ENCODE measurements around the gene SATB2. TPM values are rescaled to one million over a fixed set of nuclear protein-coding genes. Genes with fewer than 3 reads are reported as not detected.

Gene SATB2
- total RNA-seq, 1 donor from 2014 or later, result 1.3 TPM

DNA sequence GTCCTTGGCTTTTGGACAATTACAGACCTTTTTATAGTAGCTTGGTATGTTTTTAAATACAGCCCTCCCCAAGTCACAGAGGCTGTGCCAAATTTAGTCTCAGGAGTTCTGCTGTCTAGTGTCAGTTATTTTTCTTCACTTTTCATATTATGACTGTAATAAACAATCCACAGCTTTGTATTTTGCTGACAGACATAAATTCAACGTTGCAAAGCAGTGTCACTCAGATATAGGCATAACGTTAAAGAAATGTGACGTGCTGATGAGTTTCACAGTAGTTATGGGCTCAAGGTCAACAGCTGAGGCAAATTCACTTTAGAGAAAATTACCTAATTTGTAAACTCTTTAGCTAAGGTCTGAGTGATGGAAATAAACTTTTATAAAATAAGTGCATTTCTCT, 151.6 kb downstream of the SATB2 start:
- intact Hi-C loops (cut with micrococcal nuclease), result no loop called here
- ATAC-seq (no peak), DNase-seq (no peak)

DNA sequence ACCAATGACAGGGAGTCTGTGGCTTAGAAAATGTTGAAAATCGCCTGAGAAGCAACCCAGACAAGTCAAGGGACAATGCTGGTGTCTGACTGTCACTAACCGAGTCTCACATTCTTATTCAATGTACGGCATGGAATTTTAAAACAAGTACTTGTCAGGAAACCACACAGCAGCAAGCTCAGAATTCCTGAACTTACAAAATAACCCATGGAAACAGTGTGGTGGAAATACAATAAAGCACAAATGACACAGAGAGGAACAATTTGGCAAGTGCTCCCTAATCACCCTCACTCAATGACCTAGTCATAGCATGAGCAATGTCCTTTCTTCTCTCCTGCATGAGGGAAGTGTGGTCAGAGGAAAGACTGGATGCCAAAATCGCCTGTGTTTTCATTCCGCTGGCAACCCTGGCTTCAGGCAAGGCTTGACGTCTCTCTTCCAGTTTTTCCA, 154.0 kb downstream of the SATB2 start:
- DNase-seq (no peak), ATAC-seq (no peak)
- intact Hi-C loops (cut with micrococcal nuclease), result no loop called here

DNA sequence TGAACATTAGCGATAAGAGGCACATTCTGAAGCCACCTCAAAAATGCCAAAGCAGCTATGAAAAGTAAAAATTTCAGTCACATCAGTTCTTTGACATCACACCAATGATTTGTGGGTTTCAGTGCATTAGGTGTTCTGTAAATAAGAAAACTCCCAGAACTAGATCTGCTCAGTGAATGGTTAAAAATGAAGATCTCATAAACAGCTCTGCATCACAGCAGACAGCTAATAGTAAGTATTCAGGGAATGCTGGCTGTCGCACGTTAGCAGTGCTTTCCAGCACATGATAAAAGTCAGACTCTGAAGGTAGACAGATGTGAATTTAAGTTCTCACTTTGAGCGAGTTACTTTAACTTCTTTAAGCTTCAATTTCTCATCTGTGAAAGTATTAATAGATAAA, 154.9 kb downstream of the SATB2 start:
- intact Hi-C loops (cut with micrococcal nuclease), result no loop called here
- no peak for DNase-seq
- no peak for ATAC-seq

DNA sequence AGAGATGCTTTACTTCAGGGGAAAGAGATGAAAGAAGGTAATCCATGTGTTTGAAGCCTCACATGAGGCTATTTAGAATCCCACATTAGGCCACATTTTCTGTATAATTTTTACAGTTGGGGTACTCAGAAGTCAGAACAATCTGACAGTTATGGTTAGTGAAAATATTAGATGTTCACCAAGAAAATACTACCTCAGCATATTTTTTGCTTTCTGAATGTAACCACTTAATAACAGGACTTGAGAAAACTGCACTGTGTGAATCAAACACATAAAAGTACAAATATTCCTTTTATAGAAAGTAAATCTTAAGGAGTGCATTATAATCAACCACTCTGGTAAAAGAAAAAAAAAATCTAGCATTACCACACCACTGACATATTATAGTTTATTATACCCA, 169.3 kb downstream of the SATB2 start:
- intact Hi-C loops (cut with micrococcal nuclease), result no loop called here
- DNase-seq (no peak), ATAC-seq (no peak)

DNA sequence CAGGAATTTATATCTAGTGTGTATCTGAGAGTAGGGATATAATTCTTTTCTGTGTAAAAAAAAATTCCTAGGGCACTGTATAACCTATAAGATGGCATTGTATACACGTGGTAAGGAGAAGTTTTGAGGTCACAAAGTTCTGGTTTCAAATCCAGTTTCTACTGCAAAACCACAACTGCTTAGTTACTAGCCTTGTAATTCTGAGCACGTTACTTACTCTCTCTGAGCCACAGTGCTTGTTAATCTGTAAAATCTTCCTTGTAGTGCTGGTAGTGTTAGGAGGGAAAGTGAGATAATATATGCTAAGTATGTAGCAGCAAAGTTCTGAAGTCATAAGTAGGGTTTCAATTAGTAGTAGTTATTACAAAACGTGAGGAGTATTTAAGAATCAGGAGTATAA, 175.4 kb downstream of the SATB2 start:
- ATAC-seq (no peak), DNase-seq (no peak)
- intact Hi-C loops (cut with micrococcal nuclease), result no loop called here

DNA sequence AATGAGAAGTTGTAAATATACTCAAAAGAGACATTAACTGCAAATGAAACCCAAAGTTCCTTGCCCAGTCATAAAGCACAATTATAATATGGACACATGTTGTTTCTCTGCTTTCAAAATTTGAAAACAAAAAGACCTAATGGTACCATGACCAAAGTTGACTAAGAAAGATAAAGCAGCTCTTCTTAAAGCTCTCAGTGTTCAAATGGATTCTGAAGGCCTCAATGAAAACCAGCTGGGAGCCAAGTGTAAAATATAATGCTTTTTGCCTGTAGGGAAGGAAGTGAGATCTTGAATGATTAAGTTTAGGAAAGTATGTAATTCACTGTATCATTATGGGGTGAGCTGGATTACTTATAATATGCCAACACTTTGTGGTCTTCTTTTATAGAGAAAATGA, 178.6 kb downstream of the SATB2 start:
- intact Hi-C loops (cut with micrococcal nuclease), result no loop called here
- ATAC-seq, result no peak
- no peak for DNase-seq

DNA sequence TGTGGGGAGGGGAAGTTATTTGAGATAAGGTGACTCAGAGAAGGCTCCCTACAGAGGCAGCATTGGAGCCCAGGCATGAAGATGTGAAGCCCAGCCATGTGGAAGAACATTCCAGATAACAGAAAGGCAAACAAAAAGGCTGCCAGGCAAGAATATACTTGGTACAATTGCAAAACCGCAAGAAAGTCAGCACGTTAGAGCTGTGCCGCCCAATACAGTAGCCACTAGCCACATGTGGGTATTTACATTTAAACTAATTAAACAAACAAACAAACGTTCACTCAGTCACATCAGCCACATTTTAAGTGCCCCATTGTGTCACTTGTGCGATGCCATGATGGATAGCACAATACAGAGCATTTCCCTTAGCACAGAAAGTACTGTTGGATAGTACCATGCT, 179.6 kb downstream of the SATB2 start:
- no peak for DNase-seq
- intact Hi-C loops (cut with micrococcal nuclease), result no loop called here
- ATAC-seq, result no peak

DNA sequence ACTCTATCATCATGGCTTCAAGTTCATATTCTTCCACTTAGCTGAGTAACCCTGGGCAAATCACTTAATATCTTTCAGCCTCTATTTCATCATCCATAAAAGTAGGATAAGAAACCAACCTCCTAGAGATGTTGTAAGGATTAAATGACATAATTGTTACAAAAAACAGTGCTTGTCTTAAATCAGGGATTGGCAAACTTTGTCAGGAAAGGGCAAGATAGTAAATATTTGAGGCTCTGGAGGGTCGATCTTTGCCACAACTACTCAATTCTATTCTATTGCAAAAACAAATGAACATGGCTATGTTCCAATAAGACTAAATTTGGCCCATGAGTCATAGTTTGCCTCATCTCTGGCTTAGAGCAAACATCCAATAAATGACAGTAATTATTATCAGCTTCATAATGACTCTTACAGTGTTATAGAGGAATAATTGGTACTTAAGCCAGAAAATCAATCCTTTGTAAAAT, 184.7 kb downstream of the SATB2 start:
- ATAC-seq, result no peak

DNA sequence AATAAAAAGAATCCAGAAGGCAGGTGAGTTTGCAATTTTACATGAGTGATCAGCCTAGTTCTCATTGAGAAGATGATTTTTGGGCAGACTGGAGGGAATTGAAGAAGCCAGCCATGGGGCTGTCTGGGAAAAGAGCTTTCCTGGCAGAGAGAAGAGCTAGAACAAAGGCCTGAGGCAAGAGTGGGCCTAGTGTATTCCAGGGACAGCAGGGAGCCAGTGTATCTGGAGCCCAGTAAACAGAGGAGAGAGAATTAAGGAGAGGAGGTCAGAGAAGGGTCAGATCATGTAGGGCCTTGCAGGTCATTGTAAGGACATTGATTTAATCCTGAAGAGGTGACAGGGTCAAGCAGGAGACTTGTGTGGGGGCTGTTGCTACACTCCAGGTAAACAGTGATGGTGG, 195.8 kb downstream of the SATB2 start:
- intact Hi-C loops (cut with micrococcal nuclease), result no loop called here
- DNase-seq (no peak), ATAC-seq (no peak)

More for the DNA sequence above, 184.7 kb downstream of the SATB2 start:
- intact Hi-C loops (cut with micrococcal nuclease), result no loop called here
- no peak for DNase-seq

DNA sequence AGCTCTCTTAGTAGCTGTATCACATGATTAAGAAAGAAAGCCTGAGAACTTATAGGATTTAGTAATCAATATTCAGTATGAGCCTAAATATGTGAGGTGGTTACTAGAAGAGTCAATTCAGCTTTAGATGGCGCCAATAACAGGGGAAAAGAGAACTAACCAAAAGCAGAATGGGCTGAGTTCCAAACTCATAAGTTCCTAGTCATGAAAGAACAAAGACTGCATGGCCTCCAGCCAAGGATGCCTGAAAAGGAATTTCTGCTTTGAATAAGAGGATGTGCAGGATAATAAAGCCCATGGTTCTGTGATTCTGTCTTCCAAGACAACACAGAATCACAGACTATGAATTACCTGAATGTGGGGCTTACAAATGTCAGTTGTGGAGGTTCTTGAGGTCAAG, 196.5 kb downstream of the SATB2 start:
- ATAC-seq, result no peak
- intact Hi-C loops (cut with micrococcal nuclease), result no loop called here
- DNase-seq, result no peak

DNA sequence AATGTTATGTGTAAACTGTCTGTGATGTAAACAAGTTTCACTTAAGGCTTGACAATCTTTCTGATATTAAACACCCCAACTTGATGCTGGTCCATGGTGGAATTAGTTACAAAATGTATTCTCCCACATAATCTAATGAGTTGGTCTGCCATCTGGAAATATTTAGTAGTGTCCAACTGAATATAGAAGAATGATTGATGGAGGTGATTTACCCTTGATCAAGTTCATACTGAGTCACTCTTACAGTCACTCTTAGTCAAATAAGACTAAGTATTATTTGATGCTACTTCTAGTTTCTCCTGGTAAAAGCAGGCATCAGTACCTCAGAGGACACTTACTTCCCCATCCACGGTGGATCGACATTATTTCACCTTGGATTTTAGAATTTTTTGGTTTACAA, 198.1 kb downstream of the SATB2 start:
- intact Hi-C loops (cut with micrococcal nuclease), result no loop called here
- DNase-seq (no peak), ATAC-seq (no peak)

DNA sequence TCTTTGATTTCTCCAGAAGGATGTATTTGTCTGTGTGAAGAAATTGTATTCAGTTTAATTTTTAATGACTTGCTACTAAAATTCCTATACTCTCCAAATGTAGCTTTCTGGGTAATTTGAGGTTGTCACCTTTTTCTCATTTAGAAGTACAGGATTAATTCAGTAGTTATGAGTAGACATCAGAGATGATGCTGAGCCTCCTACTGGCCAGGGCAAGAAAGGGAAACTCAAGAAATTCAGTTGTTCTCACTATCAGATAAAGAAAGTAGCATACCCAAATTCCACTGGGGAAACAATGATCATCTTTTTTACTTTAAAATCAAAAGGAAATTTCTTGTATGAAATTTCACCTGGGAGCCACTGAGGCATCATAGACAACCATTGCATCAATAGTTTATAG, 199.4 kb downstream of the SATB2 start:
- intact Hi-C loops (cut with micrococcal nuclease), result no loop called here
- DNase-seq (no peak), ATAC-seq (no peak)

DNA sequence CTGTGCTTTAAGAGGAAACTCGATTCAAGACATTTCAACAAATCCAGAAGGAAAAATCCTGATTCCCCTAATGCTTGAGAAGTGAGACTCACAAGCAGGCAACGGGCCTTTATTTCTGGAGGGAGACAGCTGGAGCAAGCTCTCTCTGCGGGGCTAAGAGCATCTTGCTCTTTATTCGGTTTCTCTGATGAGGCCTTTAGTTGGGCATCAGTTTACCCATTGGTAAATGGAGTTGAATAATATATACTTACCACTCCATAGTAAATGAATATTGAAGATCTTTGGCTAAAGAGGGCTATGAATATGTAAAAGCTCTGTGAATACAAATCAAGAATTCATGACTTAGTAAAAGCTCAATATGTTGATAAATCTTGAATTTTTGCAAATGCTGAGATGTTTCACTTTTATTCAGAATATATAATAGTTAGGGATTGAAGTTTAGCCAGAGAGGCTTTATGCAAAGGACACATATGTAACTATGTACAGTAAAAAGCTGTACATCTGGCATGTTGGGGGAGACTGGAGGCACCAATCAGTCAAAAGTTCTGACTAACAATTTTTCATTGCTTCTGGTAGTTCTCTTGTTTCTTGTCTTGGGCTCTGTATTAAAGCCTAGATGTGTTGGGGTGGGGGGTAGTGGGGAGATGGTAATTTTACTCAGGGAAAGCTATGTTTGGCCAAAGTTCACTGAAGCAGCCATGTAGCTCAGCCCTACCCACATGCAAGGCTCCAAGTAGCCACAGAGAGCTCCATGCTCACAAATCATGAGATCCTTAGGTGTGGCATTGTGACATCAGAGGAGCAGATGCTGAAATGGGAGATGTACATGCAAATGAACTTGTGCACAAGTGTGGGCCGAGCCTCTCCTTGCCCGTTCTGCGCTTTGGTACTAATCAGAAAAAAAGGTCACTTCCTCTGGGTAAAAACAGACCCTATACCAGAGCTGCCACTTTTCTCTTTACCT, 200.2 kb downstream of the SATB2 start:
- ATAC-seq (no peak), DNase-seq (no peak)
- intact Hi-C loops (cut with micrococcal nuclease), result no loop called here

DNA sequence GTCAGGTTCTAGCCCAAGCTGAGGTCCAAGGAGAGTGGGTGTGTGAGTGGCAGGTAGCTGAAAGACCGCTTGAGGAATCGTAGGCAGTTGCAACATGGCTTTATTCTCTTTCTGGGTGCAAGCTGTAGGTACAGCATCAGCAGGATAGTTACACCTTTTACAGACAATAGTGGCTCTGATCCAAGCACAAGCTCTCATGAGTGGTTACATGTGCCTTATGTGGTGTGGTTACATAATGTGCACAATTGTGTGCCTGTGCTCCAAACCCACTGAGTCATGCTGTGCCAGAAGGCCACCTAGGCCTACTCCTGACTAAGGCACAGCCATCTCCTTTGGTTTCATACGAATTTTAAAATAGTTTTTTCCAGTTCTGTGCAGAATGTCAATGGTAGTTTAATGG, 227.6 kb downstream of the SATB2 start:
- no peak for ATAC-seq
- intact Hi-C loops (cut with micrococcal nuclease), result no loop called here

DNA sequence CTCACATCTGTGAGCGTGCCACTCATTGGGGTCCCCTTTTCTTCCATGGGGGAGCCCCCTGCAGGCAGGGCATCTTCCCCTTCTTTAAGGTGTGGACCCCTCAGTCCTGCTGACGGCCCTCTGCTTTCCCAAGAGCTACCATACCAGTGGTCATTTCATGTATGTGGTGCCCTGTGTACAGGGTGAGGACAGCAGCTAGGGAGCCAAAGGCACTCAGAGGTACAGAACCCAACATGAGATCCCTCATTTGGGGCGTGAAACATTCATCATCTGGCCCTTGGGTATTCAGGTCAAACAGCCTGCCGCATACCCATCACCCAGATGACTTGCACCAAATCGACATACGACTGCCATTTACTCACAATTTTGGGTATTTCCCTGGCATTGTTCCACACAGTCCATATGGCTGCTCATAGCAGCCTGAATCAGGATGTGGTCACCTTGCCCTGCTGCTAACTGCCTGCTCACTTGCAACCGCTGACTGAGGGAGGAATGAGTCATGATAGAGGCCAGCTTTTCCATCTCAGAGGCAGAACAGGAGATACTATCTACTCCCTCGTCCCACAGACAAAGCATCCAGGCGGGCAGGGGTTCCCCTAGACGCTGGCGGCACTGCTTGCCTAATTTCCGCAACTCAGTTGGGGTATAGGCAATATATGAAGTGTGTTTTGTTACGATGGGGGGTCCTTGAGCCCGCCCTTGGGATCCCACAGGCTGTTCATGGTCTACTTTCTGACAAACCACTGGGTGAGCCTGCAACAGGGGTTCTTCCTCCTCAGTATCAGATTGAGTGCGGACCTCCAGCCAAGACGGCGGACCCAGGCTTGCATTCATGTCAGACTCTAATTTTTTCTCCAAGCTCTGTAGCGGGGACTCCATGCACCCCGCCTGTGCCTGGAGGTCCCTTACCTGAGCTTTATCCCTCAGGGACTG, 228.6 kb downstream of the SATB2 start:
- ATAC-seq (no peak), DNase-seq (no peak)
- intact Hi-C loops (cut with micrococcal nuclease), result no loop called here

More for the DNA sequence above, 227.6 kb downstream of the SATB2 start:
- DNase-seq, result no peak

DNA sequence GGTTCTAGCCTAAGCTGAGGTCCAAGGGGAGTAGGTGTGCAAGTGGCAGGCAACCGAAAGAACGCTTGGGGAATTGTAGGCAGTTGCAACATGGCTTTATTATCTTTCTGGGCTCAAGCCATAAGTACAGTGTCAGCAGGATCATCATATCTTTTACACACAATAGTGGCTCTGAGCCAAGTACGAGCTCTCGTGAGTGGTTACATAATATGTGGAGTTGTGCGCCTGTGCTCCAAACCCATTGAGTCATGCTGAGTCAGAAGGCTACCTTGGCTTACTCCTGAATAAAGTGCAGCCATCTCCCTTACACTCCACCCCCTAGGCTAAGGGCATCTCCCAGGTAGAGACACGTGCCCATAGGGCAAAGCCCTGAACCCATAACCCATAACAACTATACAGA, 233.9 kb downstream of the SATB2 start:
- DNase-seq (no peak), ATAC-seq (no peak)
- intact Hi-C loops (cut with micrococcal nuclease), result no loop called here

DNA sequence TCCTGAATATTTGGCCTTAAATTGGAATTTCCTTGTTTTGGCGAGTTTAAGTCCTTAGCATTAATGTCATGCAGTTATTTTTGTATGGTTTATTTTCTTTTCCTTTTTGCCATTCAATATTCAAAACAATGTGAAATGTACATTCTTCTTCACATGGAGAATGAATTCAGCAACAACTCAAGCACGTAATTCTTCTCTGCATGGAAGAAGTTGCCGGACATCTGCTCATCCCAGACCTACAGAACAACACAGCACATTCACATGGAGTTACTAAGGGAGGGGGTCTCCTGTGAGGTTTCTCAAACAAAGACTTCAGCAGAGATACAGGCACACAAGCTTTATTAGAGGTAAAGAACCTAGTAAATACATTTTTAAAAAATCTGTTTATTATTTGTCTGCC, 236.8 kb downstream of the SATB2 start:
- intact Hi-C loops (cut with micrococcal nuclease), result no loop called here
- DNase-seq (no peak), ATAC-seq (no peak)

DNA sequence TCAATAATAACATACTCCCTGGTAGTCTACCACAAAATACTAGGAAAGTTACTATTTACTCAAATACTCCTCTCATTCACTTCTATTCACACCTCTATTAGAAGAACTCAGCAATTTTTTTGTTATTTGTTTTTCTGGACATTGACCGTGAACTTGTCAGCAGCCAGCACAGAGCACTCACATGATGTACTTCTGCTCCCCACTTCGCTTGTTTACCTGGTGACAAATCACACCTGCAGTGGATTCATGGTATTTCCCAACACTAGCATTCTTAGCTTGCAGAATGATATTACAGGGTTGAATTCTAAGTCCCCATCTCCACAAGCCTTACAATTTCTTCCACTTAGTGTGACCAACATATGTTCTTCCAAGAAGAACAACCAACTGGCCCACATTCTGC, 238.2 kb downstream of the SATB2 start:
- intact Hi-C loops (cut with micrococcal nuclease), result no loop called here
- DNase-seq, result no peak
- no peak for ATAC-seq

Data from left ventricle myocardium superior (tissue), 1 donor.